Skeletal muscle cell (primary cell): ENCODE data around the gene PHOSPHO1.

Experiments
- DNase-seq: peaks from one replicate; pipeline ENCODE4 v3.0.0-alpha.2; 2010; ENCODE audit warnings: low read depth
- H3K4me3 ChIP-seq: 2 replicates; pipeline ENCODE4 v1.5.1; 2011; ENCODE audit warnings: low read depth, mild to moderate bottlenecking, control low read depth, low read length, moderate library complexity

Gene PHOSPHO1

GRCh38 chr17:49223517-49224197 is 6.9 kb downstream of the PHOSPHO1 start:
- no peak for DNase-seq
- no peak overlapping the region for H3K4me3 ChIP-seq

- no peak overlapping the region for H3K4me3 ChIP-seq
- DNase-seq: no peak
These were observed 7.4 kb downstream of the PHOSPHO1 start for GRCh38 chr17:49223168-49223516.

GRCh38 chr17:49219987-49220386 is 10.6 kb downstream of the PHOSPHO1 start:
- H3K4me3 ChIP-seq: no peak overlapping the region
- no peak for DNase-seq

- DNase-seq: no peak
- H3K4me3 ChIP-seq: no peak overlapping the region
These were observed 11.4 kb downstream of the PHOSPHO1 start for GRCh38 chr17:49218941-49219913.

DNA sequence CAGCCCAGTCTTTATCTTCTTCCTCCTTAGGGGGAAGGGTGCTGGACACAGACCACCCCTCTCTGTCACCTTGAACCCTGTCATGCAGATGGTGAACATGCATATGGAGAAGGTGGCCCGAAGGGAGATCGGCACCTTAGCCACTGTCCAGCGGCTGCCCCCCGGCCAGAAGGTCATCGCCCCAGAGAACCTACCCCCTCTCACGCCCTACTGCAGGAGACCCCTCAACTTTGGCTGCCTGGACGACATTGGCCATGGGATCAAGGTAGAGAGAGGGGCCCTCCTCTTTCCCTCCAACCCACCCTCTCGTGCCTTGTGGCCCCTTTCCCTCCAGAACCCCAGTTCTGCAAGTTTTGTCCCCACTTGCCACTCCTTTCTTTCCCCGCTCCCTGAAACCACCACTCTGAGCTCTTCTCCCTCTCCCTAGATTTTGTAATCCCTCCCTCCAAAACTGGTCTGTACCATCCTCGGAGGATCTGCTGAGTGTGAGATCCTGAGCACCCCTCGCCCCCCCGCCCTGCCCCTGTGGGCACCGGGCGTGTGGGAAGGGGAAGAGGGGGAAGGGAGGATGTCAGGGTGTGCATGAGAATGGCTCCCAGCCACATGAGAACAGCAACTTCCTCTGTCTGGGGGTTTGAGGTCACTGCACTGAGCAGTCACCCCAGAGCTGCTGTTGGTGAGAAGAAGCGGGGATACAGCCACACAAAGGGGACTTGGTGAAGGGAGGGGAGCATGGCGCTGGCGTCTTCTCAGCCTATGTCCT is 12.8 kb downstream of the PHOSPHO1 start:
- no peak for DNase-seq
- H3K4me3 ChIP-seq: no peak overlapping the region

DNA sequence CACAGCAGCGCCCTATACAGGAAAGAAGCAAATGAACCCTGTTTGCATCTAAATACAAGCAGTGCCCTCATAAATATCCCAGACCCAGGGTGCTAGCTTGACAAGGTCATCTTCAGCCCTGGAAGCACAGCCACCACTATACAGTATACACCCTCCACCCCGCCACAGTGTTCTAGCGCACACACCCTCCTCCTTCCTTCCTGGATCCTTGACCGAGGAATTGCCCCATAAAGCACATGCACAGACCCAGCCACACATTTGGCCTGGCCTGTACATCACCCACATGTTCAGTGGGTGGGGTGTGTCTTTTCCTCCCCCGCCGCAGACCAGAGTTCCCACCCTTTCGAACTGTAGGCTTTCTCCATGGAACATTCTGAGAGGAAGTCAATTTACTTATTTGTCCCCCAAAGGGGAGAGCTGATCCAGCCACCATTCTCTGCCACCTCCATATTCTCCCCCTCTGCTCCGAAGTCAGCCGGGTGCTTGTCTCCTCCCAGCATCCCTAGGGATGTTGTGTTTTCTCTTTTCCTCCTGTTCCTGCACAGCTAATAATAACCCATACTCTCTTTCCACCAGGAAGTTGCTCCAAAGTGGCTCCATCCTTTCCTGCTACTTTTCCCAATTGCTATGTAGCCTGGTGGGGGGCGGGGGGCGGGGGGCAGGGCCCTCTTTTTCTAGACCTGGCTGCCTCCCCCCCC is 13.5 kb downstream of the PHOSPHO1 start:
- H3K4me3 ChIP-seq: no peak overlapping the region
- DNase-seq: no peak

GRCh38 chr17:49216482-49216881 is 14.1 kb downstream of the PHOSPHO1 start:
- no peak for DNase-seq
- no peak overlapping the region for H3K4me3 ChIP-seq

- no peak for DNase-seq
- no peak overlapping the region for H3K4me3 ChIP-seq
These were observed 15.8 kb downstream of the PHOSPHO1 start for GRCh38 chr17:49214676-49215360.

DNA sequence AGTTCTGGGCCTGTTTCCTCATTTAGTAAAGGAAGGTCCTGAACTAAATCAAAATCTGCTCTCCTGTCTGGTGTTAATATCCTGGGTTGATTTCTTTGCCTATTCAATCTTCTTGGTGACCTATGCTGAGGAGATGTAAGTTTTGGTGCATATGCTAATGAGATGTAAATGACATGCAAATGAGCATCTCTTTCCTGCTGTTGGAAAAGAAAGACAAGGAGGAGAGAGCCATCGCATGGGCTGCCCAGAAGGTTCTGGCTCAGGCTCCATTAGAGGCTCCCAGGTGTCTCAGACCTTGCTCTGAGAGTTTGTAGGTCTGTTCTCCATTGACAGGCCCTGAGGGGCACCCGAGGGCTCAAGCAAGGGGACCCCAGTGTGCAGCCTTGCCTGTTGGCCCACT is 16.7 kb downstream of the PHOSPHO1 start:
- no peak overlapping the region for H3K4me3 ChIP-seq
- DNase-seq: no peak

DNA sequence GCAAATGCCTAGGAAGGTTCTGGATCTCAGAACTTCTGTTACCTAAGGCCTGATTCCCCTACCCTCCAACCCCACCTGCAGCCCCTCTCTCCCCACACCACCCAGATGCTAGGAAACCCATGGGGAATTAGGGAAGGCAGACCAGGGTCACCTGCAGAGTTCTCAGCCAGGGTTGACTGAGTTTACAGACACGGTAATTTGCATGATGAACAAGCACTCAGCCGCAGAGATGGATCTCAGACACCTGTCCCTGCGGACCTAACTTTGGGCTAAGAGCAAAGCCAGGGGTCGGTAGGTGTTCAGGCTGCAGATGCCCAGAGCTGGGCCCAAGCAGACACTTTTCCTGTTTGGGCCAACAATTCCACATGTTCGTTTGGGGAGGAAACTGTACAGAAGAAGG is 17.2 kb downstream of the PHOSPHO1 start:
- H3K4me3 ChIP-seq: no peak overlapping the region
- no peak for DNase-seq

- DNase-seq: no peak
- peak within 1 kb of the TSS; percentile 0 for H3K4me3 ChIP-seq
These were observed 20.2 kb downstream of the PHOSPHO1 start, which contains the start of the genes ABI3 and GNGT2 for GRCh38 chr17:49210158-49211029. Gene ABI3, plus strand, starts transcription at chr17:49210707. Its CDS starts 18 bp downstream, at chr17:49210725. Gene GNGT2, minus strand, starts transcription at chr17:49210574. Its CDS starts 3,152 bp downstream, at chr17:49207422.

DNA sequence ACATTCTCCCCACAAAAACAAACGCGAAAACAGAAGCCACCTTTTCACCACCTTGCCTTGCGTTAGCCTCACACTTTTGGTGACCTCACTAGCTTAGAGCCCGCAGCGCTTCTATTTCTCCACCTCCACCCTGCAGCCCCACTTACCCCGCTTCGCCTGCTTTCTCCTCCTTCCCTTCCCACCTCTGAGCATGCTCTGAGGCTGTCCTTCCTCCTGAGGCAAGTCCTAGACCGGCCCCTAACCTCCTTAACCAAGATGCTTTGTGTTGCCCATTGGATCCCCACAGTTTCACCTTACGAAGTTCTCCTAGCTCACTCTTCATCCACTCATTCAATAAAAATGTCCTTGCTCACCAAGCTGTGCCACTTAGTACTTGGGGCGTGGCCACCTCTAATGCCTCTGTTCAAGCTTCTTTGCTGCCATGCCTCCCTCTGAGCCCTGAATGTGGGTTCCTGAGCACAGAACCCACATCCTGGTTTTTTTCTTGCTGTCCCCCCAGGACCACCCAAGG is 21.5 kb downstream of the PHOSPHO1 start:
- no peak for DNase-seq
- no peak overlapping the region for H3K4me3 ChIP-seq

DNA sequence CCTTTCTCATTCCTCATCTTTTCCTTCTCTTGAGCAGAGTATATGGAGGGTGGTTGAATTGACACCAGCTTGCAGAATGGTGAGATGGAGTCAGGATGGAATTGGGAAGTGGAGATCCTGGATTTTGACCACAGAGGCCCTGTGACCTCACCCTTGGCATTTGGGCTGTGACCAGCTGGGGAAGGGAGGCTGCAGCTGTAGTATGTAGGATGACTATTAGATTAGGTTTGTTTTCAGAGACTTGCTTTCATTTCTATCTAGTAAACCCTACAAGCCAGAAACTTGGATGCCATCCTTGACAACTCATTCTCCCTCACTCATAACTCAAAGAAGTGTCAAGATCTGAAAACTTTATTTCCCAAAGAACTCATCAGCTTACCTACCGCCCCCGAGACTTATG is 26.1 kb downstream of the PHOSPHO1 start:
- DNase-seq: no peak
- H3K4me3 ChIP-seq: no peak overlapping the region

DNA sequence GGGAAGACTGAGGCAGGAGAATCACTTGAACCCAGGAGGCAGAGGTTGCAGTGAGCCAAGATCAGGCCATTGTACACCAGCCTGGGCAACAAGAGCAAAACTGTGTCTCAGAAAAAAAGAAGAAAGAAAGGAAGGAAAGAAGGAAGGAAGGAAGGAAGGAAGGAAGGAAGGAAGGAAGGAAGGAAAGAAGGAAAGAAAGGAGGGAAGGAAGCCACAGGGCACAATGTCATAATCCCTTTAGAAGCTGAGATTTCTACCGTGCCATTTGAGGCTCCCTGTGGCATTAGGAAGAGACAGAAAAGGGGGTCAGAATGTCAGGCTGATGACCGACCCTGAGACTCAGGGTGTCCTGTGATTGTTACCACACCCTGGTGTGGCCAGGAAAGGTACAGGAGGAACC is 26.8 kb downstream of the PHOSPHO1 start:
- no peak overlapping the region for H3K4me3 ChIP-seq
- no peak for DNase-seq

DNA sequence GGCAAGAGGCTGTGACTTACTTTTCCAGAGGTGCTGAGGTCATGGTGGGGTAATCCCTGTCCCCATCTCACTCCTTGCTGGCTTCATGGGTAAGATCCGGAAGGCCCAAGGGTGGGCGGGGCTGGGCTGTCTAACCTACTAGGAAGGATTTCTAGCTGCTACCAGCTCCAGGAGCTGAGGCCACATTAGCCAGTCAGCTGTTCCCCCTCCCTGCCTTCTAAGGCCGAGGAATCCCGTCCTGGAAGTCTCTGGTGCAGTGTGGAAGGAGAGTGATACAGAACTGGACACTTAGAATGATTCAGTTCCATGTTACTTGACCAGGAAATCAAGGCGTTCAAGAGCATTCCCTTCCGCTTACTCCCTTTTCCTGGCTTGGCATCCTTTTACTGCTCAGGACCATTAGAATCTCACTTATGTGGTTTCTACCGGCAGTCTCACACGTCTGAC is 29.1 kb downstream of the PHOSPHO1 start:
- H3K4me3 ChIP-seq: no peak overlapping the region
- DNase-seq: peak; percentile 29

DNA sequence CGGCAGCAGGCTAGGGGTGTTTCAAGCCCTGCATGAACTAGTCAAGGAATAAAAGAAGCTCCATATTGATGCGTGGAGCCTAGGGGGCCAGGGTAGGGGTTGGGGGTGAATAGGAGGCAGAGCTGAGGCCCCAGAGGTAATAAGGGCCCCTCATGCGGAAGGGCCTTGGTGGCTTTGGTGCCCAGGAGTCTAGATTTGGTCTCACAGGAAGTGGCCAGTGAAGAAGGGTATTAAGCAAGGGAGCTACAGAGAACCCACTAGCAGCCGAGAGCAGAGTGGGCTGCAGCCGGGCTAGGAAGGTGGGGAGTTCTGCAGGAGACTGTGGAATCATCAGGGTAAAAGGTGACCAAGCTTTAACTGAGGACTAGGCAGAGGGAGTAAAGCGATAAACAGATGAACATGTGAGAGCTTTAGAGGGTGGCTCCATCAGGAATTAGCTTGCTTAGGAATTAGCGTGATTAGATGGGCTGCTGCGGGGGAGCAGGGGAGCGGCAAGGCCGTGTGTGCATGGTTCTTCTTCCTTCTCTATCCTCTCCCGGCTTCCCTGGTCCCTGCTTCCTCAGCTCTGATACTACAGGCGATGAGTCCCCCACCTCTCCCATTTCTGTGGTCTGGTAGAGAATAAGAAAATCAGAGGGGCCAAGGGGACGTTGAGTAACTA is 30.0 kb downstream of the PHOSPHO1 start:
- no peak for DNase-seq
- no peak overlapping the region for H3K4me3 ChIP-seq

DNA sequence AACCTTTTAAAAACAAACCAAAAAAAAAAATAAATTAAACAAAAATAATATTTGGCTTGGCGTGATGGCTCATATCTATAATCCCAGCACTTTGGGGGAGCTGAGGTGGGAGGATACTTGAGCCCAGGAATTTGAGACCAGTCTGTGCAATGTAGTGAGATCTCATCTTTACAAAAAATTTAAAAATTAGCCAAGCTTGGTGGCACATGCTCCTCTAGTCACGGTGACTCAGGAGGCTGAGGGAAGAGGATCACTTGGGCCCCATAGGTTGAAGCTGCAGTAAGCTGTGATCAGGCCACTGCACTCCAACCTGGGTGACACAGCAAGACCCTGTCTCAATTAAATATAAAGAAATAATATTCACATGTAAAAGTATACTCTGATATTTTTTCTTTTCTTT is 32.4 kb downstream of the PHOSPHO1 start:
- DNase-seq: no peak
- no peak overlapping the region for H3K4me3 ChIP-seq
